ENCODE data around the gene CECR2.

CECR2 gene

DNA sequence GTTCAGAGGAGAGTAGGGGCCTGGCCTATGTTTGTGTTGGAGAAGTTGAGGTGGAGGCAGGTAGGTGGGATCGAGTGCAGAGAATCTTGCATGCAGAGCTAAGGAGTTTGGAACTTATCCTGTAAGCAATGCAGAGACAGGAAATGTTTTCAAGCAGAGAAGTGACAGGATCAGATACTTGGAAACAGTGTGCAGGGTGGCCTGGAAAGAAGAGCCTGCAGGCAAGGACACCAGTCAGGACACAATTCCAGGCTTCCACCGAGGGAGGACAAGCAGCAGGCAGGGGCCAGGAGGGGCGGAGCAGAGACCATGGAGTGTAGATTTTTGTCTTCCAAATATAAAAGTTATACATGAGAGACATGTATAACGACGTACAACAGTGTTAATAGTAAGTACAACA, 26.9 kb upstream of the CECR2 start:
- ATAC-seq (ENCODE audit: low read depth) (no peak), DNase-seq (ENCODE audit: low spot score) (no peak)
- no peak overlapping the region for H3K4me3 ChIP-seq (ENCODE audit: severe bottlenecking)
- no peaks in the 10 kb centered on the region for H3K27me3 ChIP-seq (ENCODE audit: insufficient read depth, poor library complexity, severe bottlenecking)
- H3K4me1 ChIP-seq (ENCODE audit: insufficient read depth, poor library complexity, severe bottlenecking), result peaks cover 13% of the 10 kb centered on the region
- H3K27ac ChIP-seq (ENCODE audit: poor library complexity, severe bottlenecking), result no peak overlapping the region
- no peaks in the 10 kb centered on the region for H3K36me3 ChIP-seq (ENCODE audit: low read depth)
- no peaks in the 10 kb centered on the region for H3K9me3 ChIP-seq (ENCODE audit: severe bottlenecking)
- no peak for TF ChIP-seq CTCF (IDR thresholded peaks at IDR 0.05; ENCODE audit: poor library complexity, severe bottlenecking)

GRCh38 chr22:17343766-17344165, 25.5 kb upstream of the CECR2 start:
- ATAC-seq (ENCODE audit: low read depth) (no peak), DNase-seq (ENCODE audit: low spot score) (no peak)
- H3K27ac ChIP-seq (ENCODE audit: poor library complexity, severe bottlenecking), result no peak overlapping the region
- H3K4me3 ChIP-seq (ENCODE audit: severe bottlenecking), result no peak overlapping the region
- H3K36me3 ChIP-seq (ENCODE audit: low read depth), result no peaks in the 10 kb centered on the region
- H3K27me3 ChIP-seq (ENCODE audit: insufficient read depth, poor library complexity, severe bottlenecking), result no peaks in the 10 kb centered on the region
- TF ChIP-seq CTCF (IDR thresholded peaks at IDR 0.05; ENCODE audit: poor library complexity, severe bottlenecking), result no peak
- peaks cover 13% of the 10 kb centered on the region for H3K4me1 ChIP-seq (ENCODE audit: insufficient read depth, poor library complexity, severe bottlenecking)
- no peaks in the 10 kb centered on the region for H3K9me3 ChIP-seq (ENCODE audit: severe bottlenecking)

GRCh38 chr22:17346578-17346977, 22.7 kb upstream of the CECR2 start:
- Histone ChIP-seq H3K27ac (ENCODE audit: poor library complexity, severe bottlenecking) (no peak overlapping the region), H3K27me3 (ENCODE audit: insufficient read depth, poor library complexity, severe bottlenecking) (no peaks in the 10 kb centered on the region), H3K36me3 (ENCODE audit: low read depth) (no peaks in the 10 kb centered on the region), H3K9me3 (ENCODE audit: severe bottlenecking) (no peaks in the 10 kb centered on the region), H3K4me1 (ENCODE audit: insufficient read depth, poor library complexity, severe bottlenecking) (peaks cover 8% of the 10 kb centered on the region), H3K4me3 (ENCODE audit: severe bottlenecking) (no peak overlapping the region)
- TF ChIP-seq CTCF (IDR thresholded peaks at IDR 0.05; ENCODE audit: poor library complexity, severe bottlenecking), result no peak
- peak; percentile 51; the same call in 2 of the 3 replicates for ATAC-seq (ENCODE audit: low read depth)
- no peak for DNase-seq (ENCODE audit: low spot score)

GRCh38 chr22:17347724-17348123, 21.5 kb upstream of the CECR2 start:
- H3K9me3 ChIP-seq (ENCODE audit: severe bottlenecking), result no peaks in the 10 kb centered on the region
- no peak for TF ChIP-seq CTCF (IDR thresholded peaks at IDR 0.05; ENCODE audit: poor library complexity, severe bottlenecking)
- DNase-seq (ENCODE audit: low spot score) (no peak), ATAC-seq (ENCODE audit: low read depth) (no peak)
- no peaks in the 10 kb centered on the region for H3K27me3 ChIP-seq (ENCODE audit: insufficient read depth, poor library complexity, severe bottlenecking)
- no peaks in the 10 kb centered on the region for H3K36me3 ChIP-seq (ENCODE audit: low read depth)
- no peak overlapping the region for H3K4me3 ChIP-seq (ENCODE audit: severe bottlenecking)
- H3K27ac ChIP-seq (ENCODE audit: poor library complexity, severe bottlenecking), result no peak overlapping the region
- H3K4me1 ChIP-seq (ENCODE audit: insufficient read depth, poor library complexity, severe bottlenecking), result peaks cover 8% of the 10 kb centered on the region

DNA sequence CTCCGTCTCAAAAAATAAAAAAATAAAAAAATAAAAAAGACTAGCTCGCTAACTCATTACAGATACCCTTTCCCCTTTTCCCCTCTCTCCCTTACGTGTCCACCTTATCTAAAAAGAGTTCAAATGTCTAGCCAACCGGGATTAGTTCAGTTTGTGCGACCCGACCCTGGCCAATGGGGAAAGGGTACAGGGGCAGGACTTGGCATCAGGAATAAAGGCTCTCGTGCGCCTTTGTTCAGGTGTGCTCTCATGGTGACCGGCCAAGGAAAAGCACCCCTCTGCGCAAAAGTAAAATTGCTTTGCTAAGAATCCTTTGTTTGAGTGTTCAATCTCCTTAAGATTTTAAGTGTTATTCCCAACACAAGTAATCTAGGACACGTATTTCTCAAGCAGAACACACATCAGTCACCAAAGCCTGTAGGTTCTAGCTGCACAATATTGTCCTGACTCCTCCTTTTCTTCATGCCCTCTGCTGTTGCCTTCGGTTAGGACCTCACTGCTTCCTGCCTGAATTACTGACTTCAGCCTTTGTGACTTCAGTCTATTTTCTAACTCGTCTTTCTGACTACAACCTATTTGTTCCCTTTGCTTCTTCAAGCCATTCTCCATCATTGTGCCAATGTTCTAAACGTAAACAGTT, 20.7 kb upstream of the CECR2 start:
- ATAC-seq (ENCODE audit: low read depth) (no peak), DNase-seq (ENCODE audit: low spot score) (no peak)
- Histone ChIP-seq H3K36me3 (ENCODE audit: low read depth) (no peaks in the 10 kb centered on the region), H3K9me3 (ENCODE audit: severe bottlenecking) (no peaks in the 10 kb centered on the region), H3K4me1 (ENCODE audit: insufficient read depth, poor library complexity, severe bottlenecking) (peaks cover 8% of the 10 kb centered on the region), H3K4me3 (ENCODE audit: severe bottlenecking) (no peak overlapping the region), H3K27me3 (ENCODE audit: insufficient read depth, poor library complexity, severe bottlenecking) (no peaks in the 10 kb centered on the region), H3K27ac (ENCODE audit: poor library complexity, severe bottlenecking) (no peak overlapping the region)
- TF ChIP-seq CTCF (IDR thresholded peaks at IDR 0.05; ENCODE audit: poor library complexity, severe bottlenecking), result no peak
